Measurements from ENCODE around the gene ATXN1.

The ATXN1 gene

DNA sequence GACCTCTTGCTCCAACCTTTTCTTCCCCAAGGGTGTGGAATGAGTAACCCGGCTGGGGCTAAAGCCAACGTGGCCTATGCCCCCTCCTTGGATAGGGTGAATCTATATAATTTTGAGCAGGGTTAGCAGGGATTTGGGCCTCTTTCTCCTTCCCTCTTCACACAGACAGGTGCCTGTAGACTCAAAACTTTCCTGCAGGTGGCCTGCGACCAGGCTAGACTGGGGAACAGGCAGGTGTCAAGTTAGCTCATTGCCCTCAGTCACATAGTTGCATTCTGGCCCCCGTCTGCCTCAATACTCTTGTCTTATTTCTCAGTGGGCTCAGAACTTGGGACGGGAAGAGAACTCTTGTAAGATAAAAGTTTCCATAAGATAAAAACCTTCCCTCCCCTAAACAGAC, 243.0 kb downstream of the ATXN1 start:
- DNase-seq = no peak

DNA sequence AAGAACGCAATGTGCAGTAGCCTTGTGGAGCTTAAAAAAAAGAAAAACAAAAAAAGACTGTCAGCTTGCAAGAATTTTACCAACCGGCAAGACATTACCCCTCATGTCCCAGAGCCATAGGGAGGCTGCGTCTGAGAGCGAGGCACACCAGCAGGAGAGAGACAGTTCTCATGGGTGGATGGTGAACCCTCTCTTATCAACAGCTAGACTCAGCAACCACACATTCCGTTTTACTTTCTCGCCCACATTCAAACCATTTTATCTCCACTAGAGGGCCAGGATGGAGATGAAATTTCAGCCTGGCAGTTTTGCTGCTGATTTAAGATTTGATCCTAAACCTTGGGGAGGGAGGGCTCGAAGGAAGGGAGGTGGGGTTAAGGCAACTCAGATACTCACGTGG, 247.0 kb downstream of the ATXN1 start:
- peak; percentile 22 for DNase-seq

DNA sequence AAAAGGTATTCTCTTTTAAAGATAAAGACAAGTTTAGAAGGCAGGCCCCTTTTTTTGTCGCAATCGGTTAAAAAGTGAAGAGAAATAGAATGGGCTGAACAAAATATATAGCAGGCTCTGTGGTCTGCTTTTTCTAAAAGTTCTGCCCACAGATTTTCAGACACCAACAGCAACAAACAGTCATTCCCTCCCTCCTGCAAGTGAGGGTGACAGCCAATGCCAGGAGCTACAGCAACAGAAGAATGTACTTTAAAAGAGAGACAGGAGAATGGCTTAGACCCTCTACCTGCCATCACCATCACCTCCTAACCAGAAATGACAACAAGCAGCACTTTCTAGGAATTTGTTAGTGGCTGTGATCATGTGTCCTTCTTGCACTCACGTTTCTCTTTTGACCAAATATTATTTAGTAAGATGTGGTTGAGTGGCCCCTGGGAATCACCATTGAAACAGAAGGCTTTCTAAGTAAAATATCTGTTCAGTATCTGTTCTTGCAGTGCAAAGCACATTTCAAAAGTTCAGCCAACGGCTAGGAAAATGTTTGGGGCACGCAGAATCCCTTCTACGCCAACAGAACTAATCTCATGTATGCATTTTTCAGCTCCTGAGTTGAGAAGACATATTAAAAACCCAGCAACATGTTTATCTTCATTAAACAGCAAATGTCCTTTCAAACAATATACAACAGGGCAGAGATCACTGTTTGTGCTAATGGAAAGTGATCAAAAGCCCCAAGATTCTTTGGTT, 248.5 kb downstream of the ATXN1 start:
- no peak for DNase-seq

DNA sequence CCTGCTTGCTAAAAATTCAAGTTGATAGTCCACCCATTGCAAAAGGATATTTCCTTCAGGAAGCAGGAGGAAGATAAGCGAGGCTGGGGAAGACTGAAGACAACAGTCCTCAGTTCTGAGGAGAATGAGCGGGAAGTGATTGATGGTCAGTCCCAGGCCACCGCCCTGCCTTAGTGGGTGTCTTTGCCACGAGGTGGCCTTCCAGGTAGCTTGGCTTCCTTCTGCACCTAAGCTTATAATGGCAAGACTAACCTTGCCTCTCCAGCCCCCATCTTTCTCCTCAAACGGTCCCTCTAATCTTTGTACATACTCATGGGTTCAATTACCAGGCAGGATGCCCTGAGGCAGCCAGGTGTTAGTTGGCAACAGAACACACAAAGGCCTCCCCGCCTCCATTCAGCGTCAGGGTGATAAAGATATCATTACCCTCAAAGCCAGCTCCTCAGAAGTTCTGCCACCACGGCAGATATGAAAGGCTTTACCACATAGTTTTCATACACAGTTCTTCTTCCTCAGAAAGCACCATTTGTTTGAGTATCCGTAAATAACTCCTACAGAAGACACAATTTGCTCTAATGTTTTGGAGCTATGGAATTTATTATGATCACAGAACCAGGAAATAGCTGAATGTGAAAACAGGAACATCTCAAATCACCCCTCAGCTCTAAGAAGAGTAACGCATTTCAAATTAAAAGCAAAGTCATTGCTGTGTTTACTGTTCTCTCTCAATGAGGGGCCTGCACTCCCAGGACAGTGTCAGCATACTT, 249.4 kb downstream of the ATXN1 start:
- DNase-seq = no peak

DNA sequence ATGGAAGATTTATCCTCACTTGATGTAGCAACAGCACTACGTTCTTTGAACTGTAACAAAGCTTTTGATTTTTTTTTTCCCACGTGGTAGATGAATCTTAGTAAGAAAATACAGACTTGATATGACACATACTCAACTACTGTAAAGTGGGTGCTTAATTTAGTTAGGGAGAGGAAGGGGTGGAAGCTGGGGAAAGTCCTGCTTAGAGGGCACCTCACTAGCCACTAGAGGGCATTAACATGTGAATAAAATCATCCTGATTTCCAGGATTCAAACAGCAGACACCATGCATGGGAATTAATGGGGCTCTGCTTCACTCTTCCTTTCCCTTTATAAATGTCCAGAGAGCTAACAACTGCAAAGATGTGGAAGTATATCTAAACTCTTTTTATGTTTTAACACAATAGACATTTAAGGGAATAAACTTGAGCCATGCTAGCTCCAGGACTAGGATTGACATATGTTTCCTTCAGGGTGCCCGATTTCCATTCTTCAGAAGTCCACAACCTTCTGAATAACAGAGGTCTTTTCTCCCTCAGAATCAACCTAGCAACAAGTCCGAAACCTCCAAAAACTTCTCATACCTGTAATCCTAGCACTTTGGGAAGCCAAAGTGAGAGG, 250.1 kb downstream of the ATXN1 start:
- peak; percentile 9 for DNase-seq

DNA sequence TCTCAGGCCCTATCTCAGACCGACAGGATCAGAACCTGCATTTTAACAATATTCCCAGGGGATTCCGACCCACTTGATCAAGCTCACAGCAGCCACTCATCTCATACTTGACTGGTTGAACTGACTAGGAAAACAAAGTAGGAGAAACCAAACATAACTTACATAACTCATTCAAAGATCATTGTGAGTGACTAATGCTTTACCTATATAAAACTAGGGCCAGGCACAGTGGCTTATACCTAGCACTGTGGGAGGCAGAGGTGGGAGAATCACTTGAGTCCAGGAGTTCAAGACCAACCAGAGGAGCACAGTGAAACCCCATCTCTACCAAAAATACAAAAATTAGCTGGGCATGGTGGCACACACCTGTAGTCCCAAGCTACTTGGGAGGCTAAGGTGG, 251.0 kb downstream of the ATXN1 start:
- no peak for DNase-seq

DNA sequence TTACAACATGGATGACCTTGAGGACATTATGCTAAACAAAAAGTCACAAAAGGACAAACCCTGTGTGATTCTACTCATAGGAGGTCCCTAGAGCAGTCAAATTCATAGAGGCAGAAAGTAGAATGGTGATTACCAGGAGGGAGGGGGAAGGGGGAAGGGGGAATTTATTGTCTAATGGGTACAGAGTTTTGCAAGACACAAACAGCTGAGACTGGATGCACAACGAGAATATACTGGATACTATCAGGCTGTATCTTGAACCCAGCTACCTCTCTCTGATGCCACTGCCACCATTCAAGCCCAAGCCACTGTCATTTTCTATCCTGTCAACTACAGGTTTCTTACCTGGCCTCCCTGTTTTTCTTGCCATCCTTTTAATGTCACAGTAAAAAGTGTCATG, 252.3 kb downstream of the ATXN1 start:
- no peak for DNase-seq

DNA sequence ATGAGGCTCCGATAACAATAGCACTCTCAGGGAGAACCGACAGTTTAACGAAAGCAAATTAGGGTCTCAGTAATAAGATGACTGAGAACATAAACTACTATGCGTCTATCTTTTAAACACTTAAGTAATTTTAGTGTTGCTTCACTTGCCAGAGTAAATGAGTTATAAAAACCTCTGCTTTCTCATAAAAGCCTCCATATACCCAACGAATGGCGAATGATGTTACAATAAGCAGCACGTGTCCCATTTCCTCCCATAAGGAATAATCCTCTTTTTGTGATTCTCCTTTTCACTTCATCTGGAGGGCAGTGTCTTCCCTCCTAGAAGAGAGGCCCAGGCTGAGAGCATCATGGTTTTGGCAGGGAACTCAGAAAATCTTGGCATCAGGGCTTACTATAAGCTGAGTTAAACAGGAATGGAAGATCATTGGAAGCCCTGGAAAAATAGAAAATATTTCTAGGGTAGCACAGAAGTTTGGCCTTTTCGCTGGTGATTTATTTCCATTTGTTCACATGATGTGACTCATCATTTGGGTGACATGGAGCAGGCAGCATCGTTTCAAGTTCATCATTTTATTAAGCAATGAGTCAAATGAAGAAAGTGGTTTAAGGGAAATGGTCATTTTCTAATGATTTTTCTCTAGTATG, 255.4 kb downstream of the ATXN1 start:
- DNase-seq = no peak

DNA sequence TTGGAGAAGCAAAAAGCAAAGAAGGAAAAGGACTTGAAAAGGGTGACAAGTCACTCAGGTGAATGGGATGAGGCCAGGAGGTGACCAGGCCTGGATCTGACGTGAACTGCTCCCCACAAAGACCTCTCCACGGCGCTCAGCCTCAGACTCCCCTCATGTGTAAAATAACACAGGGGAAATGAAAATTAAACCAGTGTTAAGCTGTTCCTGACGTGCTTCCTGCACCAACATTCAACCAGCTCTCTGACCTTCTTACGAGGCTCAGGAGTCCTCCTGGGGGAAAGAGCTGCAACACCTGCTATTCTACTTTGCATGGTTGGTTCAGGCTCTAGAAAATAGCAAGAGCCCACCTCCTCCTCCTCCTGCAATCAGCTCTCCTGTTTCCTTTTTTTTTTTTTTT, 256.7 kb downstream of the ATXN1 start:
- no peak for DNase-seq

DNA sequence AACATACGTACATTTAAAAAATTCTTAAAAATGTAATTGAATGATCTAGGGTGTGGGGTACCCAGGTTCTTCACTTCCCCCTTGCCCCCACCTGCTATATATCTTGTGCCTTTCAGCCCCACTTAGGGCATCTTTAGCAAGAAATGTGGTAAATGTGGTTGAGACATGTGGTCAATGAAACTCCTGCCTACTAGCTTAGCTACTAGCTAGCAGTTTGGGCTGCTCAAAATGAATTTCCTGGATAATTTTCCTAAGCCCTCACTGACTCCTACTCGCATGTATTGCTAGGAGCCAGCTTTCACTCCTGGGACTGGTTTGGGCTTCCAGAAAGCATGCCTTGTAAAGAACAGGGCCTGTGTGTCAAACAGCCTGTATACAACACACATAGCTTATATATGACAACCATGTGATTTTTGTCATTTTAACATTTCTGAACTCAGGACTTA, 257.3 kb downstream of the ATXN1 start:
- DNase-seq = no peak

DNA sequence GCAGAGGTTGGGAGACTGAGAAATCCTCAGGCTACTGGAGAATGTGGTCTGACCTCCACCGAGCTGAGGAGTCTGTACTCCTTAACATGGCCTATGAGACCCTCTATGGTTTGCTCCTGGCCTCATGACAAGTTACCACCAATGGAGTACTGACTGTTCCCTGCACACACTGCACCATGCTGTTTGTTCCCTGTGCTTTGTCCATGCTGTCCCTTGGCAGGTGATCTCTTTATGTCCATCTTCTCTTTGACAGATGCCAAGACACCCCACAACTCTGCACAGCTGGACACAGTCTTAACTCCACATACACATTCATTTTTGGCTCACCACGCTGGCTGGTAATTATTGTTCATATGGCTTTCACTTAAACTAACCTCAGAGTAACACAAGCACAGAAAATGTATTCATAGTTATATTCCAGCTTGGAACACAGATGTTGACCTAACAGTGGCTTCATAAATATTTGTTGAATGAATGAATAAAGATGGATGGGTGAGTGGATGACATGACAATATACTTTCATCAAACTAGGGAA, 258.0 kb downstream of the ATXN1 start:
- peak; percentile 34 for DNase-seq

DNA sequence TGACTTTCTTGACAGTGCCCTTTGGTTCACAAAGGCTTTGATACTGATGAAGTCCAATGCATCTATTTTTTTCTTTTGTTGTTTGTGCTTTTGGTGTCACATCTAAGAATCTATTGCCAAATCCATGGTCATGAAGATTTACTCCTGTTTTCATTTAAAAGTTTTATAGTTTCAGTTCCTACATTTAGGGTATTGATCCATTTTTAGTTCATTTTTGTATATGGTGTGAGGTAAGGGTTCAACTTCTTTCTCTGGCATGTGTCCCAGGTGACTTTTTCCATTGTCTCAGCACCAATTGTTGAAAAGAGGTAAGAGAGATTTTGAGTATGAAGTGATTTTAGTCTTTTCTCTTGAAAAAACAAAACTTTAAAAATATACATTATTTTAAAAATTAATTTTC, 262.3 kb downstream of the ATXN1 start:
- no peak for DNase-seq

DNA sequence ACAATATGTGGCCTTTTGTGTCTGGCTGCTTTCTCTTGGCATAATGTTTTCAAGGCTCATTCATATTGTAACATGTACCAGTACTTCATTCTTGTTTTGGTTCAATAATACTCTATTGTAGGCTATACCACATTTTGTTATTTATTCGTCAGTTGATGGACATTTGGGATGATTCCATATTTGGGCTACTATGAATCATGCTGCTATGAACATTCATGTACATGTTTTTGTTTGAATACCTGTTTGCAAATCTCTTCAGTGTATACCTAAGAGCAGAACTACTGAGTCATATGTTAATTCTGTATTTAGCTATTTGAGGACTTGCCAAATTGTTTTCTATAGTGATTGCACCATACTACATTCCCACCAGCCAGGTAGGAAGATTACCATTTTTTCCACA, 263.0 kb downstream of the ATXN1 start:
- DNase-seq = no peak

DNA sequence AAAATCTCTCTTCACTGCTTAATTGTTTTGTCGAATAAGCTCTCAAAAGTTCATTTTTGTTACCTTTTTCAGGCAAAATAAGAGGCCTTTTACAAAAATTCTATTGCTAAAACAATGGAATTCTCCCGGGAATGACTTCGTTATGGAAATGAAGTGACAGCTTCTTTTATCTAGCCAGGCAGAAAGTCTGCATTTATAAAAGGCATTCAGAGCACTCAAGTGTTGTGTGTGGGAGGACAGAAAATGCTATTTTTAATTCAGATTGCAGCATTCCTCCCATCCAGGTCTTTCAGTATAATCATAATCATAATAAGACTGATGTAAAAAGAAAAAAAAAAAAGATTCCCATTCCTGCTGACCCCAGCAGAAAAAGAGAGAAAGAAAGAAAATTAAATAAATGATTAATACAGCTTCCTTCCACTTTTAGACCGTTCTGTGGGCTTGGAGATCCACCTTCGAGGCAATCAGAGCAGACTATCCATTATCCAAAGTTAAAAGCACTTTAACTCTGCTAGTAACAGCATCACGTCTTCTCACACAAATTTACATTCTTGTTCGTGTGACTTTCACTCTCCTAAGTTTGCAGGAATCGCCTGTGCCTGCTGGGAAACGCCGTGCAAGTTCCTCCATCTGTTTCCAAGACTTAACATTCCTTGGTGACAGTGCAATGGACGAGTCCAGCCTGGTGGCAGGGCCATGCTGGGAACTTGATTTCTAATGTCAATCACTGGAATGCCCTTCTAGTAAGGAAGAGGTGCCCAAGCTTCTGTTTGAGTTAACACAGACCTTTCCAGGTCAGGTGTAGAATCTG, 264.1 kb downstream of the ATXN1 start:
- DNase-seq = peak; percentile 3

DNA sequence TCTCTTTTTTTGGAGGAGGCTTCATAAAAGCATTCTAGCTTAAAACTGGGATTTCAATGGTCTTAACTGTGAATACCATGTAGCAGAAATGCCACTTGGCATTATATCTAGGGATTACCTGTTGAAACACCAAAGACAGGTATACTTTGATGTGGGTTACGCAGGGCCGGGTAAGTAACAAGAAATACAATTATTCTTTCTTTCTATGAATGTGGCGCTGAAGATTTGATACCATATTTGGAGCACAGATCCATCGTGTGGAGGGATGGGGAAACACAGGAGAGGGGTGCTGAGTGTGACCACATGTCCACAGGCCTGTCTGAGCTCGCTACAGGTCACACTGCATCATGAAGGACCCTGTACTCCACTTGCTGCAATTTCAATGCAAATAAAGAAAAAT, 265.1 kb downstream of the ATXN1 start:
- DNase-seq = no peak

DNA sequence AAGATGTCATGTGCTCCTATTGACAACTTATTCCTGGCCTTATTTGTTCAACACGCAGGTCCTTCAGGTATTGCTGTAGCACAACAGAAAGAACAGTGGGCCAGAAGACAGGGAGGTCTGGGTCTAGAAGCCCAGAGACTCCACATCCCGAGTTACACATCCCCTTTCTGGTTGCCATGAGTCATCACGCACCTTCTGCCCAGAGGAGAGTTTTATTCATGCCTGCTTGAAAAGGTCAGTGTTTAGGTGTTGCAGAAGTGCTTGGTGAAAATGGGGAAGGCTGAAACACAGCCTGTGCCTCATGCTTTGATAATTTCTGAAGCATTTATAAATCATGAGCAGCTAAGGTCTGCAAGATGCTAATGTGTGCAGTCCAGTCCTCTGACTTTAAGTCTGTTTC, 266.5 kb downstream of the ATXN1 start:
- DNase-seq = no peak

DNA sequence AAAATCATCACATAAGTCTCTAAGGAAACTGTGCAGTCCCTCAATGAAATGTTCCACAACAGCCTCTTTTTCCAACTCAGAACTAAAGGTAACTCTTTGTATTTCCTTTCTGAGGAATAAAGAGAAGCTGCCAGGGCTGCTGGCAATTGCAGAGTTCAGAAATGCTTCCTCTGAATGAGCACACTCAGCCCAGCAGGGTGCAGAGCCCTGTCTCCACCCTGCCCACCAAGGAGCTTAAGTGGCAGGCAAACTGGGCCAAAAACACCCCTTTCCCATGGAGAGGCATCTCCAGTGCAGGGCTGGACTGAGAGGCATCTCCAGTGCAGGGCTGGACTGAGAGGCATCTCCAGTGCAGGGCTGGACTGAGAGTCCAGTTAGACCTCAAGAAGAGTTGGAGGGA, 267.5 kb downstream of the ATXN1 start:
- DNase-seq = no peak

DNA sequence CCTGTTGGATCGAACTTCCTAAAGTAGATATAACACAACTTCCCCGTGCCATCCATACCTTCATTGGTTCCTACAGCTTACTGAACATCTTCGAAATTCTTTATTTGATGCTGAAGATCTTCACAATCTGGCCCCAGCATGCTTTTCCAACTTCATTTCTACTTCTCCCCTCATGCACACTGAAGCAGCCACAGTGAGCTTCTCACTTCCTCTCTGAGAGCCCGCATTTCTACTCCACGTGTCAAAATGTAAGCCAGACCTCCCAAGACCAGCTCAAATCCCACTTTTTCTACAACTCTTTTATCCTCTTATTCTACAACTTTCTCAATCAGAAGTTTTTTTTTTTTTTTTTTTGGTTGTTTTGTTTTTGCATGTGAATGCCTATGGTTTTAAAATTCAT, 268.1 kb downstream of the ATXN1 start:
- DNase-seq = no peak

DNA sequence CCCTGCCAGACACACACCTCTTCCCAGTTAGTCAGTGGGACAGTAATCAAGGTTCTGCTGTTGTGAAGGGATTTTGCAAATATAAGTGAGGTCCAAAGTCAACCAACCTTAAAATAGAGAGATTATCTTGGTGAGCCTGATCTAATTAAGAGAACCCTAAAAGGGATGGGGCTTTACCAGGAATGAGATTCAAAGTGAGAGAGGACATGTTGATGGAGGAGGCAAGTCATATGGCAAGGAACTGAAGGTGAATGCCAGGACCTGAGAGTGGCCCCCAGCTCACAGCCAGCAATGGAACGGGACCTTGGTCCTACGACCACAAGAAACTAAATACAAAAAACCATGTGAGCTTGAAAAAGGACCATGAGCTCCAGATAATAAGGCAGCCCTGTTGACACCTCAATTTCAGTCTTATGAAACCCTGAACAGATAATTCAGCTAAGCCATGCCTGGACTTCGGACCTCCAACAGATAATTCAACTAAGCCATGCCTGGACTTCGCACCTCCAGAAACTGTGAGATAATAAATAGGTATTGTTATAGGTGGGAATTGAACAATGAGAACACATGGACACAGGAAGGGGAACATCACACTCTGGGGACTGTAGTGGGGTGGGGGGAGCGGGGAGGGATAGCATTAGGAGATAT, 269.5 kb downstream of the ATXN1 start:
- no peak for DNase-seq

DNA sequence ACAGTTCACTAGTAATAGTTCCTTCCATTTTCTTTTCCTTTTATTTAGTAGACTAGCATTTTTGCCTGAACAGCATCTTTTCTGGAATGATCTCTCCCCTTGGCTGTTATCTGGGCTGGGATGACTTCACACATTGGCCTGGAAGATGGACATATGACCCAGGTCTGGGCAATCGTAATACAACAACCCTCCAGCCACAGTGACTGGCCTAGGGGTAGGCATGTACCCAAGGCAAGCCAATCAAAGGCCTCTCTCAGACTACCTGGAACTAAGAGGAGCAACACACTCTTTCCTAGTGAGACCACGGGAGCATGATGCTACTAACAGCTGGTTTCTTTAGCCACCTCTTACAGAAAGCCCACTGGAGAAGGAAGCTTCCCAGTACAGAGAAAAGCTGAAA, 270.6 kb downstream of the ATXN1 start:
- no peak for DNase-seq

DNA sequence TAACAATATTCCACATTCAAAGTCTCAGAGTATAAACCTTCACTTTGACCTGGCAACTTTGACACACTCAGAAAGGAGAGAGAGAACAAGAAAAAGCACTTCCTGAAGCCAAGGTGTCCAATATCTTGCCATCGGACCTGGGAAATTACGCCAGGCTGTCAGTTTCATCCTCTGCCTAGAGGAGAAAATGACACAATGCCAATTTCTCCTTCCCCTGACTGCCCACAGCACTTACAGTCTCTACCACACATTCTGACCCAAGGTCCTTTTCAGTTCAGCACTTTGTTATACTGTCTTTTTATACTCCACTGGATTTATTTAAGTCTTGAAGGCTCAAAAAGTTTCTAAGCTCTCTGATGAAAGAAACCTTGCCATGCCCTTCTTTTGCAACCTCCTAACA, 272.4 kb downstream of the ATXN1 start:
- DNase-seq = no peak

Measured in DMS 273 treated with DMSO at 0.1 percent for 48 hours (cell line).